ENCODE results near the gene PLA2G15. TPM values are rescaled to one million over a fixed set of nuclear protein-coding genes. Genes with fewer than 3 reads are reported as not detected.

Gene PLA2G15
- polyA plus RNA-seq, 2 of the 4 experiments (the other 2 are of a cell fraction), result 4.8 to 8.7 TPM

- WGBS (ENCODE audit: missing lambda C conversion rate), result 94% methylated on average over 4 of the region's 4 CpGs
- H3K4me2 ChIP-seq, result no peak overlapping the region
- DNase-seq (ENCODE audit: low read depth in 1 of 2, low spot score in 1 of 2) (no peak), ATAC-seq (no peak), FAIRE-seq (no peak)
- H3K4me3 ChIP-seq, result no peak overlapping the region
- H3K4me1 ChIP-seq, result peaks cover 12% of the 10 kb centered on the region; the same call in 2 of the 3 replicates
- no peak overlapping the region for H3K27ac ChIP-seq
- POLR2A ChIA-PET, result interaction anchor here (0.7 kb wide), 1 partner anchor 63 kb away, joined by 3 read pairs; the partner anchor contains the start of genes PRMT7 and SLC7A6OS
- TF ChIP-seq HDAC2 (IDR thresholded peaks at IDR 0.05) (no peak), FOSB (CRISPR knock-in tag; IDR thresholded peaks at IDR 0.05) (no peak), RAD21 (conservative IDR thresholded peaks at IDR 0.05 in 1 of 2, IDR thresholded peaks at IDR 0.05 in 1 of 2) (no peak), HOXB5 (CRISPR knock-in tag; IDR thresholded peaks at IDR 0.05) (no peak), E2F6 (IDR thresholded peaks at IDR 0.05; ENCODE audit: borderline replicate concordance, low read depth) (no peak), EHMT2 (IDR thresholded peaks at IDR 0.05; ENCODE audit: low read depth) (no peak), USF2 (IDR thresholded peaks at IDR 0.05) (no peak), NR3C1 (IDR thresholded peaks at IDR 0.05) (no peak), HMGXB4 (CRISPR knock-in tag; IDR thresholded peaks at IDR 0.05; ENCODE audit: borderline replicate concordance) (no peak), PBX3 (IDR thresholded peaks at IDR 0.05) (no peak), POLR2A (IDR thresholded peaks at IDR 0.05; ENCODE audit: low read length) (no peak), HOXA7 (CRISPR knock-in tag; IDR thresholded peaks at IDR 0.05) (no peak), CBX8 (IDR thresholded peaks at IDR 0.05) (no peak), HES2 (IDR thresholded peaks at IDR 0.05) (no peak), ZC3H11A (IDR thresholded peaks at IDR 0.05) (no peak), GATA3 (IDR thresholded peaks at IDR 0.05; ENCODE audit: borderline replicate concordance) (no peak), MAZ (IDR thresholded peaks at IDR 0.05; ENCODE audit: borderline replicate concordance, low read depth, low read length) (no peak), RFX5 (IDR thresholded peaks at IDR 0.05) (no peak), EHF (CRISPR knock-in tag; IDR thresholded peaks at IDR 0.05) (no peak)
- CTCF ChIA-PET, result interaction anchor here (5.4 to 9.0 kb wide), 2 partner anchors 14 to 81 kb away, joined by 24 to 124 read pairs; partner anchors contain the start of gene SLC7A6
- no peaks in the 10 kb centered on the region for H3K9me3 ChIP-seq
Measured at GRCh38 chr16:68247932-68248331, 2.8 kb downstream of the PLA2G15 start.

- 84% methylated on average over 4 of the region's 4 CpGs for whole genome bisulfite sequencing (ENCODE audit: missing lambda C conversion rate)
- no peak for DNase-seq (ENCODE audit: low read depth in 1 of 2, low spot score in 1 of 2)
- CTCF ChIA-PET, result interaction anchor here (1.6 to 9.0 kb wide), 3 partner anchors 12 to 124 kb away, joined by 5 to 124 read pairs (median 24); partner anchors contain the start of gene SLC7A6
- FAIRE-seq, result no peak
- Histone ChIP-seq H3K9me3 (no peaks in the 10 kb centered on the region), H3K27ac (no peak overlapping the region), H3K4me2 (no peak overlapping the region), H3K4me3 (no peak overlapping the region), H3K4me1 (peaks cover 10% of the 10 kb centered on the region; the same call in 2 of the 3 replicates)
- TF ChIP-seq HMGXB4 (CRISPR knock-in tag; IDR thresholded peaks at IDR 0.05; ENCODE audit: borderline replicate concordance) (no peak), CHD4 (IDR thresholded peaks at IDR 0.05; ENCODE audit: borderline replicate concordance) (no peak), PHF8 (IDR thresholded peaks at IDR 0.05; ENCODE audit: borderline replicate concordance, low read depth) (no peak), E2F6 (IDR thresholded peaks at IDR 0.05; ENCODE audit: borderline replicate concordance, low read depth) (no peak), TP53 (CRISPR knock-in tag; IDR thresholded peaks at IDR 0.05) (no peak), RAD21 (conservative IDR thresholded peaks at IDR 0.05 in 1 of 2, IDR thresholded peaks at IDR 0.05 in 1 of 2) (no peak), CBX8 (IDR thresholded peaks at IDR 0.05) (no peak), CBX2 (IDR thresholded peaks at IDR 0.05; ENCODE audit: borderline replicate concordance, low read depth) (no peak), RFX5 (IDR thresholded peaks at IDR 0.05) (no peak), NR3C1 (IDR thresholded peaks at IDR 0.05) (no peak), CHD2 (IDR thresholded peaks at IDR 0.05; ENCODE audit: low read length, partially characterized antibody) (no peak), MAZ (IDR thresholded peaks at IDR 0.05; ENCODE audit: borderline replicate concordance, low read depth, low read length) (no peak)
- POLR2A ChIA-PET, result interaction anchor here (0.9 kb wide), 1 partner anchor 12 kb away, joined by 3 read pairs; no protein-coding TSS in a partner anchor
- ATAC-seq, result no peak
Measured at GRCh38 chr16:68249371-68249770, 4.2 kb downstream of the PLA2G15 start.
